ENCODE results near the gene EXD3.

The EXD3 gene

GRCh38 chr9:137369911-137370764 is 52.8 kb downstream of the EXD3 start:
- H3K9me3 ChIP-seq (ENCODE audit: control insufficient read depth, insufficient read depth, low read depth, low read length), result peaks cover 5% of the 10 kb centered on the region; the same call in 1 of the 2 replicates
- H3K27ac ChIP-seq (ENCODE audit: low read depth, low read length), result no peak overlapping the region
- no peak overlapping the region for H3K9ac ChIP-seq (ENCODE audit: low read length)
- no peaks in the 10 kb centered on the region for H3K36me3 ChIP-seq (ENCODE audit: control insufficient read depth, insufficient read depth, low read length)
- H3K4me1 ChIP-seq (ENCODE audit: control insufficient read depth, insufficient read depth, low read length), result no peaks in the 10 kb centered on the region
- H3K27me3 ChIP-seq (ENCODE audit: control insufficient read depth, insufficient read depth, low read length), result no peaks in the 10 kb centered on the region; the same call in 1 of the 2 replicates
- no peak overlapping the region for H3K4me3 ChIP-seq (ENCODE audit: low read depth, low read length)

- peaks cover 5% of the 10 kb centered on the region; the same call in 1 of the 2 replicates for H3K9me3 ChIP-seq (ENCODE audit: control insufficient read depth, insufficient read depth, low read depth, low read length)
- H3K36me3 ChIP-seq (ENCODE audit: control insufficient read depth, insufficient read depth, low read length), result no peaks in the 10 kb centered on the region
- H3K4me1 ChIP-seq (ENCODE audit: control insufficient read depth, insufficient read depth, low read length), result no peaks in the 10 kb centered on the region
- no peak overlapping the region for H3K27ac ChIP-seq (ENCODE audit: low read depth, low read length)
- no peak overlapping the region for H3K9ac ChIP-seq (ENCODE audit: low read length)
- H3K27me3 ChIP-seq (ENCODE audit: control insufficient read depth, insufficient read depth, low read length), result no peaks in the 10 kb centered on the region
- H3K4me3 ChIP-seq (ENCODE audit: low read depth, low read length), result no peak overlapping the region
These were observed 53.7 kb downstream of the EXD3 start for GRCh38 chr9:137369061-137369787.

DNA sequence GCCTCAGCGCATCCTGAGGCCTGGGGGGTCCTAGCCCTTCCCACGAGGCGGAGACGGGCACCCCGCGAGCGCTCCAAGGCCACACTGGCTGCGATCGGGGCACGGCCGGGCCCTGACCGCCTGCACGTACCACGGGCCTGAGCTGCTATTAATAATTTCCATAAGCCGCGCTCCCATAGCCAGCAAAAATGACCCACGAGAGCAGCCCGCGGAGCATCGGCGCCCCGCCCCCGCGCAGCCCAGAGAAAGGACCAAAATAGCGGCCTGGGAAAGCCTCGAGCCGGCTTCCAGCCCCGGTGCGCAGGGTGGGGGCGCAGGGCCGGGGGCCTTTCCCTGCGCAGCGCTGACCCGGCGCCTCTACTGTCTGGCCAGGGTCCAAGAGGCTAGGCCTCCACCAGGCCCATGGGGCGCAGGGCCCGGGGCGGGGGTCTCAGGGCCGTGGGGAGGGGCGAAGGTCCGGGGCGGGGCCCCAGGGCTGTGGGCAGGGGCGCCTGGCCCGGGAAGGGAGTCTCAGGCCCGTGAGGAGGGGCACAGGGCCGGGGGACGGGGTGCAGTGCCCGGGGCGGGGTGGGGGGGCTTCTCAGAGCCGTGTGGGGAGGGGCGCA is 54.4 kb downstream of the EXD3 start:
- H3K27ac ChIP-seq (ENCODE audit: low read depth, low read length), result no peak overlapping the region
- H3K27me3 ChIP-seq (ENCODE audit: control insufficient read depth, insufficient read depth, low read length), result no peaks in the 10 kb centered on the region
- H3K9me3 ChIP-seq (ENCODE audit: control insufficient read depth, insufficient read depth, low read depth, low read length), result peaks cover 5% of the 10 kb centered on the region; the same call in 1 of the 2 replicates
- no peak overlapping the region for H3K9ac ChIP-seq (ENCODE audit: low read length)
- H3K4me1 ChIP-seq (ENCODE audit: control insufficient read depth, insufficient read depth, low read length), result no peaks in the 10 kb centered on the region
- no peak overlapping the region for H3K4me3 ChIP-seq (ENCODE audit: low read depth, low read length)
- no peaks in the 10 kb centered on the region for H3K36me3 ChIP-seq (ENCODE audit: control insufficient read depth, insufficient read depth, low read length)

DNA sequence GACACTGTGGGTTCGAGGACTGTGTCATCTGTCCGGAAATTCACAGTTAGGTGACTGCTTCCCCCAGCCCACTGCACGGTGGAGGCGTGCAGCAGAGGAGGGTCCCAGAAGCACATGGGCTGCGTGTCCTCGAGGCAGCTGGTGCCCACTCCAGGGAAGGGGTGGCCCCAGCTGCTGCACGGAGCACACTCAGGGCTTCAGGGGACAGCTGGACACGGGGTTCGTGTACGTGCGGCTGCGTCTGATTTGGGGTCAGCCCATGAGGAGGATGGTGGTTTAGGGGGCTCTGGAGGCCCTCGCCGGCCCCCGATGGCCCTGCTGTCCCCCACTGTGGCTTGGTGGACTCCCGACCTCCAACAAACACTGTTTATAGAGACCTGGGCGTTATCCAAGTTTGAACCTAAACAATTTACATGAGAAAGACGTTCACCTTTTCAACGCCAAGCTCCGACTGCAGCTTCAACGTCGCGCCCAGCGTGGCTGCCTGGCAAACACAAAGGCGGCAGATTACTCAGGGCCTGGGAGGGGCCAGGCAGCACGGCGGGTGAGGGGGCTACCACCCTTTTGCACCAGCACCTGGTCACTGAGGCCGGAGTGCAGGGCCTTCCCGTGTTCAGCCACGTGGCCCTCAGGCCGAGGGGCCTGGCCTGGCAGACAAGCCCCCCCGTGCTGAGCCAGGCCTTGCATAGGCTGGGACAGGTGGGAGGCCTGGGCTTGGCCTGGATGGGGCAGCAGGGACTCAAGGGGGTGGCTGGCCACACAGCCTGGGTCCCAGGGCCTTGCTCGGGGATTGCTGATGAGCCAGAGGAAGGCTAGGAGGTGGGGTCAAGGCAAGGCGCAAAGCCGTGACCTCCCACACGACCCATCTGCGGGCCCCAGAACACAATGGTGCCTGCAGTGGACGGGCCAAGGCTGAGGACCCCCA is 55.2 kb downstream of the EXD3 start:
- H3K4me1 ChIP-seq (ENCODE audit: control insufficient read depth, insufficient read depth, low read length), result no peaks in the 10 kb centered on the region
- no peak overlapping the region for H3K27ac ChIP-seq (ENCODE audit: low read depth, low read length)
- H3K9me3 ChIP-seq (ENCODE audit: control insufficient read depth, insufficient read depth, low read depth, low read length), result peaks cover 5% of the 10 kb centered on the region; the same call in 1 of the 2 replicates
- H3K36me3 ChIP-seq (ENCODE audit: control insufficient read depth, insufficient read depth, low read length), result no peaks in the 10 kb centered on the region
- no peak overlapping the region for H3K4me3 ChIP-seq (ENCODE audit: low read depth, low read length)
- H3K9ac ChIP-seq (ENCODE audit: low read length), result peak overlapping the region; percentile 10
- H3K27me3 ChIP-seq (ENCODE audit: control insufficient read depth, insufficient read depth, low read length), result no peaks in the 10 kb centered on the region

- no peaks in the 10 kb centered on the region for H3K27me3 ChIP-seq (ENCODE audit: control insufficient read depth, insufficient read depth, low read length)
- H3K36me3 ChIP-seq (ENCODE audit: control insufficient read depth, insufficient read depth, low read length), result no peaks in the 10 kb centered on the region
- no peak overlapping the region for H3K4me3 ChIP-seq (ENCODE audit: low read depth, low read length)
- peaks cover 5% of the 10 kb centered on the region; the same call in 1 of the 2 replicates for H3K9me3 ChIP-seq (ENCODE audit: control insufficient read depth, insufficient read depth, low read depth, low read length)
- H3K27ac ChIP-seq (ENCODE audit: low read depth, low read length), result no peak overlapping the region
- H3K4me1 ChIP-seq (ENCODE audit: control insufficient read depth, insufficient read depth, low read length), result no peaks in the 10 kb centered on the region
- no peak overlapping the region for H3K9ac ChIP-seq (ENCODE audit: low read length)
These were observed 56.0 kb downstream of the EXD3 start for GRCh38 chr9:137366891-137367381.

- Histone ChIP-seq H3K27ac (ENCODE audit: low read depth, low read length) (no peak overlapping the region), H3K4me3 (ENCODE audit: low read depth, low read length) (no peak overlapping the region), H3K27me3 (ENCODE audit: control insufficient read depth, insufficient read depth, low read length) (no peaks in the 10 kb centered on the region), H3K9me3 (ENCODE audit: control insufficient read depth, insufficient read depth, low read depth, low read length) (peaks cover 5% of the 10 kb centered on the region; the same call in 1 of the 2 replicates), H3K4me1 (ENCODE audit: control insufficient read depth, insufficient read depth, low read length) (no peaks in the 10 kb centered on the region), H3K9ac (ENCODE audit: low read length) (no peak overlapping the region), H3K36me3 (ENCODE audit: control insufficient read depth, insufficient read depth, low read length) (no peaks in the 10 kb centered on the region)
These were observed 56.5 kb downstream of the EXD3 start for GRCh38 chr9:137366445-137366810.

DNA sequence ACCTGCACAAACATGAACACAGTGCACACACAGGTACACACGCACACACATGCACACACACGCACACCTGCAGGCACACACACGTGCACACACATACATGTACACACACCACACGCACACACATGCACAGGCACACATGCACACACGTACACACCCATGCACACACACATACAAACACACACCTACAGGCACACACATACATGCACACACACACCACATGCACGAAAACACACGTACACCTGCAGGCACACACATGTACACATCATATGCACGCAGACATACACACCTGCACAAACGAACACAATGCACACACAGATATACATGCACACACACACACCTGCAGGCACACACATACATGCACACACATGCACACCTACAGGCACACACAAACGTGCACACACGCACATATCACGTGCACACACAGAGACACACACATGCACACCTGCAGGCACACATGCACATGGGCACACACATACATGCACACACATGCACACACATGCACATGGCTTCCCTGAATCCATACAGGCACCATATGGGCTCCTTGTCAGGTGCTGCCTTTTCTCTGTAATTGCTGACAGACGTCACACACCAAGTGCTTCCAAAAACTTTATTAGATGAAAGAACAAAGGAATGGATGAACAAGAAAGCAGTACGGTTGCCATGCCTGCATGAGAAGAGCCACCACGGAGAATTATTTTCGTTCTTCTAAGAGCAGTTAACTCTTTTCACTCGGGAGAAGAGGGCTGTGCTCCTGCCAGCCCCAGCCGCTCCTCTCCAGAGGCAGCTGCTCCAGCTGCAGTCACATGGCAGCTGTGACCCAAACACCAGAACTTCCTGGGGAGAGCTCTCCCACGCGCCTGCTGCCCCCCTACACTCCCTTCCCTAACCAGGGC is 57.2 kb downstream of the EXD3 start:
- Histone ChIP-seq H3K27ac (ENCODE audit: low read depth, low read length) (no peak overlapping the region), H3K9me3 (ENCODE audit: control insufficient read depth, insufficient read depth, low read depth, low read length) (peaks cover 5% of the 10 kb centered on the region; the same call in 1 of the 2 replicates), H3K36me3 (ENCODE audit: control insufficient read depth, insufficient read depth, low read length) (no peaks in the 10 kb centered on the region), H3K9ac (ENCODE audit: low read length) (no peak overlapping the region), H3K4me1 (ENCODE audit: control insufficient read depth, insufficient read depth, low read length) (no peaks in the 10 kb centered on the region), H3K27me3 (ENCODE audit: control insufficient read depth, insufficient read depth, low read length) (no peaks in the 10 kb centered on the region), H3K4me3 (ENCODE audit: low read depth, low read length) (no peak overlapping the region)

DNA sequence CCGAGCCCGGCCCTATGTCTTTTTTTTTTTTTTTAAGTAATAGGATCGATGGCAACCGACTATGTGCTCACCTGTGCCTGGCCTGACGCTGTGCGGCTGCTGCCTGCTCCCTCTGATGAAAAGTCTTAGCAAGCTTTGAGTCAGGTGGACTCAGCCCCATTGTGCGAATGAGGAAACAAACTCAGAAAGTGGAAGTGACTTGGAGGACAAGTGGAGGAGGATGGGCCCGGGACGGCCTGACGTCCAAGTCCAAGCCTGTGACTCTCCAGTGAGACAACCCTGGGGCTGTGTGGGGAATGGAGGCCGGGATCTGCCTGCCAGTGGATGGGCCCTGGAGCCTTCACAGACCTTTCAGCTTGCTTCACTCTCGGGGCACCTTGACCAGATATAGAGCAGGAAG is 57.9 kb downstream of the EXD3 start:
- no peak overlapping the region for H3K9ac ChIP-seq (ENCODE audit: low read length)

DNA sequence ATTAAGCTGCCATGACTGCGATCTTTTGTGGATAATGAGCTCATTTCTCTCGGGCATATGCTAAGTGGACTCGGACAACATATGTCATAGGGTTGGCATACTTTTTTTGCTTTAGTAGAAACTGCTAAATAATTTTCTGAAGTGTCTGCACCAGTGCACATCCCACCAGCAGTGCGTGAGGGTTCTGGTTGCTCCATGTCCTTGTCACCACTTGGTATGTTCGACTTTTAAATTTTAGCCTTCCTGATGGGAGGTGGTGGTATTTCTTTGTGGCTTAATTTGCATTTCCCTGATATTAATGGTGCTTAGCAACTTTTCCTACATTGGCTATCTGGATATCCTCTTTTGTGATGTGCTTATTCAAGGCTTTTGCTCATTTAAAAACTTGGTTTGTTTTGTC is 63.1 kb downstream of the EXD3 start:
- Histone ChIP-seq H3K27ac (ENCODE audit: low read depth, low read length) (no peak overlapping the region), H3K4me3 (ENCODE audit: low read depth, low read length) (no peak overlapping the region), H3K9me3 (ENCODE audit: control insufficient read depth, insufficient read depth, low read depth, low read length) (peaks cover 44% of the 10 kb centered on the region), H3K27me3 (ENCODE audit: control insufficient read depth, insufficient read depth, low read length) (no peaks in the 10 kb centered on the region), H3K4me1 (ENCODE audit: control insufficient read depth, insufficient read depth, low read length) (no peaks in the 10 kb centered on the region), H3K36me3 (ENCODE audit: control insufficient read depth, insufficient read depth, low read length) (no peaks in the 10 kb centered on the region), H3K9ac (ENCODE audit: low read length) (no peak overlapping the region)

More for the DNA sequence above, 57.9 kb downstream of the EXD3 start:
- H3K27ac ChIP-seq (ENCODE audit: low read depth, low read length), result no peak overlapping the region
- H3K4me3 ChIP-seq (ENCODE audit: low read depth, low read length), result no peak overlapping the region
- H3K9me3 ChIP-seq (ENCODE audit: control insufficient read depth, insufficient read depth, low read depth, low read length), result peaks cover 5% of the 10 kb centered on the region; the same call in 1 of the 2 replicates
- no peaks in the 10 kb centered on the region for H3K36me3 ChIP-seq (ENCODE audit: control insufficient read depth, insufficient read depth, low read length)
- no peaks in the 10 kb centered on the region for H3K27me3 ChIP-seq (ENCODE audit: control insufficient read depth, insufficient read depth, low read length)
- no peaks in the 10 kb centered on the region for H3K4me1 ChIP-seq (ENCODE audit: control insufficient read depth, insufficient read depth, low read length)
